ENCODE measurements around the gene MAP3K1. TPM values are rescaled to one million over a fixed set of nuclear protein-coding genes. Genes with fewer than 3 reads are reported as not detected.
A peak's percentile ranks its signal among the peaks of the same experiment; 100 is the strongest.

The MAP3K1 gene
- total and polyA plus RNA-seq, 11 donors: 2.1 to 19.5 (median 6.8) TPM

DNA sequence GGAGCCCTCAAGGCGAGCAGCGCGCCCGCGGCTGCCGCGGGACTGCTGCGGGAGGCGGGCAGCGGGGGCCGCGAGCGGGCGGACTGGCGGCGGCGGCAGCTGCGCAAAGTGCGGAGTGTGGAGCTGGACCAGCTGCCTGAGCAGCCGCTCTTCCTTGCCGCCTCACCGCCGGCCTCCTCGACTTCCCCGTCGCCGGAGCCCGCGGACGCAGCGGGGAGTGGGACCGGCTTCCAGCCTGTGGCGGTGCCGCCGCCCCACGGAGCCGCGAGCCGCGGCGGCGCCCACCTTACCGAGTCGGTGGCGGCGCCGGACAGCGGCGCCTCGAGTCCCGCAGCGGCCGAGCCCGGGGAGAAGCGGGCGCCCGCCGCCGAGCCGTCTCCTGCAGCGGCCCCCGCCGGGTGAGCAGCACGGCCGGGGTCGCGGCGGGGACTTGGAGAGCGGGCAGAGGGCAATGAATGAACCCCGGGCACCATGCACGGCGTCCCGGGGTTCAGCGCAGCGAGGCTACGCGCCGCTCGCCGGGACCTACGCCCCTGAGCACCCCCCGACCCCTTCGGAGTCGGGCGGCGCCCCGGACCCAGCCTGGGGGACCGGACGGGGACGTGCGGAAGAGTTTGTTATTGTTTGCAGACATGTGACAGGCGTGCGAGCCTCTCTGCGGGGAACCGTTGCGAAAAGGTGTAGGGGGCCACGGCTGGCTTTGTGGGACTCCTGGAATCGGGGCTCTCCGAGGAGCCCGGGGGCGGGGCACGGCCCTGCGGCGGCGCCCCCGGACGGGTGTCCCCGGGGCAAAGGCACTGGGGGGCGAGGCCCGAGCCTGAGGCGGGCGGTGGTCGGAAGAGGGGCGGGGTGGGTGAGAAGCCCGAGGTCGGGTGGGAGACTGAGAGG, 553 bp downstream of the MAP3K1 start:
- intact Hi-C loops (cut with DNase I): loop anchor here in 7 of 10 donors (2.0 to 10.0 kb wide), 9 partner anchors 119 to 461 kb away; no protein-coding TSS in a partner anchor
- H3K4me1 ChIP-seq: peaks cover 0 to 51% (median 35%) of the 10 kb centered on the region in 12 donors
- peak overlapping the region; percentile 81 to 93 (median 88) for H3K4me3 ChIP-seq
- H3K27me3 ChIP-seq: no peaks in the 10 kb centered on the region
- TF ChIP-seq, protein P1, sequence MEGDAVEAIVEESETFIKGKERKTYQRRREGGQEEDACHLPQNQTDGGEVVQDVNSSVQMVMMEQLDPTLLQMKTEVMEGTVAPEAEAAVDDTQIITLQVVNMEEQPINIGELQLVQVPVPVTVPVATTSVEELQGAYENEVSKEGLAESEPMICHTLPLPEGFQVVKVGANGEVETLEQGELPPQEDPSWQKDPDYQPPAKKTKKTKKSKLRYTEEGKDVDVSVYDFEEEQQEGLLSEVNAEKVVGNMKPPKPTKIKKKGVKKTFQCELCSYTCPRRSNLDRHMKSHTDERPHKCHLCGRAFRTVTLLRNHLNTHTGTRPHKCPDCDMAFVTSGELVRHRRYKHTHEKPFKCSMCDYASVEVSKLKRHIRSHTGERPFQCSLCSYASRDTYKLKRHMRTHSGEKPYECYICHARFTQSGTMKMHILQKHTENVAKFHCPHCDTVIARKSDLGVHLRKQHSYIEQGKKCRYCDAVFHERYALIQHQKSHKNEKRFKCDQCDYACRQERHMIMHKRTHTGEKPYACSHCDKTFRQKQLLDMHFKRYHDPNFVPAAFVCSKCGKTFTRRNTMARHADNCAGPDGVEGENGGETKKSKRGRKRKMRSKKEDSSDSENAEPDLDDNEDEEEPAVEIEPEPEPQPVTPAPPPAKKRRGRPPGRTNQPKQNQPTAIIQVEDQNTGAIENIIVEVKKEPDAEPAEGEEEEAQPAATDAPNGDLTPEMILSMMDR (IDR thresholded peaks at IDR 0.05): no peak
- TF ChIP-seq POLR2A (IDR thresholded peaks at IDR 0.05): peak in 1 of 2 donors; percentile 34
- WGBS, 4 donors: 0% methylated on average over 3 to 116 of the region's 116 CpGs
- H3K36me3 ChIP-seq: no peaks in the 10 kb centered on the region
- no peaks in the 10 kb centered on the region for H3K9me3 ChIP-seq
- H3K27ac ChIP-seq: peak overlapping the region; percentile 87 to 98 (median 93)
- ATAC-seq: peak in 3 of 4 donors; percentile 6 to 66 (median 47)
- peak; percentile 32 to 78 (median 48) for DNase-seq

DNA sequence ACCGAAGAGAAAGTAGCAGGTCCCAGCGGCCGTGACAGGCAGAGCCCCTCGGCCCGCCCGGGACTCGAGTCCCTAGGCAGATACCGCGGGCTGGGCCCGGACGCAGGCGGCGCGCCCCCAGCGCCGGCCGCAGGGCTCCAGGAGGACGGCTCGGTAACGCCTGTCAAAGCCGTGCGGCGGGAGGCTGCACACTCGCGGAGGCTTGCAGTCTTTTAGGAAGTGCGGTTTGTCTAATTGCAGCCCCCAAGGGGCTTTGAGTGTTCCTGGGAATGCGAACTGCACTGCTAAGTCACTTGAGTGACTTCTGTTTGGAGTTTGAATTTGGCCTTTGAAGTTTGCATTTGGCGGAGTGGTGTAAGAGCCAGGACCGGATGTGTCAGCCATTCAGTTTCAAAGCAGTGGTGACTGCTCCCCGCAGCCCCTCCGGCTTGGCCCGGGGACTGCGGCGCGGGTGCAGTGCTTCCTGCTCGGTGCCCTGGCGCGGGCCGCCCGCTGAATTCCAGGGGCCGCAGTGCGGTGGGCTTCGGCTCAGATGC, 1.3 kb downstream of the MAP3K1 start:
- TF ChIP-seq POLR2A (IDR thresholded peaks at IDR 0.05): no peak
- TF ChIP-seq, protein P1 (IDR thresholded peaks at IDR 0.05): peak in 1 of 12 donors; percentile 7
- Histone ChIP-seq H3K27ac (peak overlapping the region; percentile 87 to 98 (median 93)), H3K27me3 (no peaks in the 10 kb centered on the region), H3K4me1 (peaks cover 0 to 58% (median 39%) of the 10 kb centered on the region in 12 donors), H3K36me3 (no peaks in the 10 kb centered on the region), H3K4me3 (peak overlapping the region; percentile 81 to 93 (median 88)), H3K9me3 (no peaks in the 10 kb centered on the region)
- ATAC-seq (peak; percentile 64 to 82 (median 68)), DNase-seq (peak; percentile 50 to 77 (median 67))
- intact Hi-C loops (cut with DNase I): loop anchor here in 7 of 10 donors (5.0 to 10.0 kb wide), 6 partner anchors 119 to 462 kb away; no protein-coding TSS in a partner anchor
- 0 to 2% (median 1%) methylated on average over 27 to 43 of the region's 43 CpGs for WGBS, 4 donors

DNA sequence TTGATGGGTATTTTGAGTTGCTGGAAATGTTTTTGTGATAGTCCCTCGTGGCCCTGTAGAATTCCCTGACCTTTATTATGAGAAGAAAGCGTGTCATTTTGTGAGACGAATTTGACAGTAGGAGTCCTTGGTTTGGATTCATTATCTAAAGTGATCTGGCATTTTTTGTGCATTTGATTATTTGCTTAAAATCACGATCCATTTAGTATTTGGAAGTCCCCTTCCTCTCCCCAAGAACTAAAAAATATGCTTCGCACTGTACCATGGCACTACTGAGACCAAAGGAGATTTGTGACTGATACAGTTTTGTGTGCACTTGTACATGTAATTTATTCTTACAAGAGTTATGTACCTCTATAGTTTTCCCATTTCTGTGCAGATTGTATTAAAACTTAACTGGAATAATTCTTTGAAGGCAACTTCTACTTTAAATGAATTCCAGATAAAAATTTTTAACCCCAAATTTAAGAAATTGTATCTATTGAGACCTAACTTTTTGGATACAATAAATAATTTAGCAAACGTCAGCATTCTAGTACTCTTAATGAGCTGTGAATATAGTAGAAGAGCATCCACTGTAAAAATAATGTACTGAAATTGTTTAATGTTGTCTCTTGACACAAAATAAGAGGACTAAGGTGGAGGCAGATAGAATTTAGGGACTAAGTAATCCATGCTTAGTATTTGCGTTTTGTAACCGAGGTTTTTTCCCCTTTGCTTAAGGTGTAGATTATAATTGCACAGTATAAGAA, 2.1 kb downstream of the MAP3K1 start:
- TF ChIP-seq, protein P1 (IDR thresholded peaks at IDR 0.05): no peak
- no peak for TF ChIP-seq POLR2A (IDR thresholded peaks at IDR 0.05)
- intact Hi-C loops (cut with DNase I): loop anchor here in 7 of 10 donors (2.0 to 10.0 kb wide), 7 partner anchors 120 to 463 kb away; no protein-coding TSS in a partner anchor
- H3K4me1 ChIP-seq: peaks cover 0 to 67% (median 42%) of the 10 kb centered on the region in 12 donors
- no peaks in the 10 kb centered on the region for H3K9me3 ChIP-seq
- ATAC-seq (no peak), DNase-seq (no peak)
- H3K27ac ChIP-seq: peak overlapping the region; percentile 87 to 98 (median 93)
- H3K27me3 ChIP-seq: no peaks in the 10 kb centered on the region
- no peaks in the 10 kb centered on the region for H3K36me3 ChIP-seq
- 24 to 29% (median 26%) methylated on average over 8 of the region's 8 CpGs for WGBS, 4 donors
- H3K4me3 ChIP-seq: peak overlapping the region; percentile 81 to 93 (median 88)

Measured in heart left ventricle (tissue), 16 donors.